Fibroblast of lung (primary cell): ENCODE results near the gene MS4A3. TPM values are rescaled to one million over a fixed set of nuclear protein-coding genes. Genes with fewer than 3 reads are reported as not detected.
"Not testable (repeated sequence)": the region's sequence is repeated elsewhere in the genome, so short reads cannot be mapped to it uniquely, and the experiment has no call there.

ENCODE experiments used
- DNase-seq, 2 donors: peaks; one replicate each; pipeline versions ENCODE4 v3.0.0 to v3.0.0-alpha.2; 2010; ENCODE audit warnings: low read depth in 2 of 2
- H2AFZ ChIP-seq: 2 replicates; pipeline ENCODE4 v1.5.1; 2012; ENCODE audit warnings: low read length, control low read depth, inconsistent platforms
- H3K27ac ChIP-seq: 2 replicates; pipeline ENCODE4 v1.5.1; 2011; ENCODE audit warnings: low read length, control low read depth; ENCODE audit not compliant: insufficient read depth
- H3K27me3 ChIP-seq: 2 replicates; pipeline ENCODE4 v1.5.1; 2011; ENCODE audit warnings: mild to moderate bottlenecking, low read length; ENCODE audit not compliant: control insufficient read depth, insufficient read depth
- H3K36me3 ChIP-seq: 2 replicates; pipeline ENCODE4 v1.5.1; 2011; ENCODE audit warnings: low read length; ENCODE audit not compliant: control insufficient read depth, insufficient read depth
- H3K4me1 ChIP-seq: 2 replicates; pipeline ENCODE4 v1.5.1; 2011; ENCODE audit warnings: low read length; ENCODE audit not compliant: control insufficient read depth, insufficient read depth; ENCODE audit errors: extremely low read depth
- H3K4me2 ChIP-seq: 2 replicates; pipeline ENCODE4 v1.5.1; 2011; ENCODE audit warnings: low read length, control low read depth; ENCODE audit not compliant: insufficient read depth; ENCODE audit errors: extremely low read depth
- H3K4me3 ChIP-seq, 4 experiments: fragments of 200-600 bp in 1 of 4; sonication (generic) in 1 of 4; replicated peaks in 1 of 4; 2 replicates each; pipeline ENCODE4 v1.5.1; 2011 to 2016; ENCODE audit warnings: low read length in 4 of 4, low read depth in 3 of 4, mild to moderate bottlenecking in 3 of 4, control low read depth in 2 of 4, inconsistent platforms in 1 of 4, mixed read lengths in 1 of 4; ENCODE audit not compliant: insufficient read depth in 1 of 4; ENCODE audit errors: control extremely low read depth in 1 of 4
- H3K79me2 ChIP-seq: 2 replicates; pipeline ENCODE4 v1.5.1; 2012; ENCODE audit warnings: mild to moderate bottlenecking, low read length, inconsistent platforms; ENCODE audit not compliant: control insufficient read depth, insufficient read depth
- H3K9ac ChIP-seq: 2 replicates; pipeline ENCODE4 v1.5.1; 2011; ENCODE audit warnings: mild to moderate bottlenecking, low read length, control low read depth; ENCODE audit not compliant: insufficient read depth
- H3K9me3 ChIP-seq: 2 replicates; pipeline ENCODE4 v1.5.1; 2012; ENCODE audit warnings: low read depth, low read length; ENCODE audit not compliant: control insufficient read depth, insufficient read depth
- H4K20me1 ChIP-seq: 2 replicates; pipeline ENCODE4 v1.5.1; 2011; ENCODE audit warnings: low read length; ENCODE audit not compliant: control insufficient read depth, insufficient read depth; ENCODE audit errors: extremely low read depth
- EZH2 ChIP-seq: IDR thresholded peaks from 2 replicates; pipeline ENCODE4 v1.5.1; 2012; ENCODE audit warnings: low read length, control low read depth, mild to moderate bottlenecking; ENCODE audit errors: missing control alignments
- polyA plus RNA-seq, 2 donors: library from polyadenylated mRNA; depleted of rRNA in 1 of 2; stranded (reverse) in 1 of 2; unstranded in 1 of 2; fragments of >200 nt; gene quantifications; 2 replicates each; pipeline ENCODE4 v1.2.1, GENCODE V29; 2011 to 2012; ENCODE audit warnings: missing spikeins in 1 of 2
- total RNA-seq: library from RNA; depleted of rRNA; stranded (reverse); fragments of >200 nt; gene quantifications from 2 replicates; pipeline ENCODE4 v1.2.1, GENCODE V29; 2014
- TF ChIP-seq, protein P1 (sequence below), 2 donors: IDR thresholded peaks in 1 of 2; conservative IDR thresholded peaks in 1 of 2; 1 replicate in 1 of 2; 2 replicates in 1 of 2; pipeline ENCODE4 v1.5.1; 2011 to 2012; ENCODE audit warnings: low read length in 2 of 2, control low read depth in 1 of 2, inconsistent platforms in 1 of 2, low read depth in 1 of 2, mild to moderate bottlenecking in 1 of 2

MS4A3 gene
- total and polyA plus RNA-seq, 2 donors (not counting 1 experiment from before 2014, with no cell fraction given) = not detected

DNA sequence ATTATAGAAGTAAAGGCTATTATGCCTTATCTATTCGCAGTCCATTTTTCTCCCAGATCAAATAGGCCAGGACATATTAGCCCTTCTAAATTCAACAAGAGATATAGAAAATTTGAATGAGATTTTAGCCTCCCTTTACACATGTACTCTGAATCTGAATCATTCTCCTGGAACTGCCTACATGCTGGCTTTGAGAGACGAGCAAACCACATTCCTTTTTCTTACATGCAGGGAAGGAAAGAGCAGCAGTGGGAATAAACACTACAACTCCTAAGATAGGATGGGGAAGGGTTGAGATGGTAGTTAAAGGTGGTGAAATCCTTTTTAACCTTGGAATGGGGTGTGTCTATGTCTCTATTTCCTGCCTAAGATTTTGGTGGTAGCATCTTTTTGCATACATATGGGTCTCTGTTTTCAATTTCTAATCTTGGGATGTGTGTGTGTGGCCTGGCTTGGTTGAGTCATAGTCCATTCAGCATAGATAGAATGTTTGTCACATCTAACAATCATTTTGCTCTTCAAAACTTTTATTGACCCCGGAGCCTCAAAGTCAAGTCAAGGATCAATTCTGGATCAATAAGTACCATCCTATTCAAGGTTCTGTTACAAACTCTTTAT lies 27.3 kb upstream of the MS4A3 start:
- no peak for TF ChIP-seq EZH2
- TF ChIP-seq, protein P1, sequence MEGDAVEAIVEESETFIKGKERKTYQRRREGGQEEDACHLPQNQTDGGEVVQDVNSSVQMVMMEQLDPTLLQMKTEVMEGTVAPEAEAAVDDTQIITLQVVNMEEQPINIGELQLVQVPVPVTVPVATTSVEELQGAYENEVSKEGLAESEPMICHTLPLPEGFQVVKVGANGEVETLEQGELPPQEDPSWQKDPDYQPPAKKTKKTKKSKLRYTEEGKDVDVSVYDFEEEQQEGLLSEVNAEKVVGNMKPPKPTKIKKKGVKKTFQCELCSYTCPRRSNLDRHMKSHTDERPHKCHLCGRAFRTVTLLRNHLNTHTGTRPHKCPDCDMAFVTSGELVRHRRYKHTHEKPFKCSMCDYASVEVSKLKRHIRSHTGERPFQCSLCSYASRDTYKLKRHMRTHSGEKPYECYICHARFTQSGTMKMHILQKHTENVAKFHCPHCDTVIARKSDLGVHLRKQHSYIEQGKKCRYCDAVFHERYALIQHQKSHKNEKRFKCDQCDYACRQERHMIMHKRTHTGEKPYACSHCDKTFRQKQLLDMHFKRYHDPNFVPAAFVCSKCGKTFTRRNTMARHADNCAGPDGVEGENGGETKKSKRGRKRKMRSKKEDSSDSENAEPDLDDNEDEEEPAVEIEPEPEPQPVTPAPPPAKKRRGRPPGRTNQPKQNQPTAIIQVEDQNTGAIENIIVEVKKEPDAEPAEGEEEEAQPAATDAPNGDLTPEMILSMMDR (conservative IDR thresholded peaks at IDR 0.05 in 1 of 2, IDR thresholded peaks at IDR 0.05 in 1 of 2; ENCODE audit: low read depth in 1 of 2, low read length in 2 of 2) = no peak
- no peak overlapping the region for H3K27ac ChIP-seq
- H3K9me3 ChIP-seq = no peaks in the 10 kb centered on the region
- no peak overlapping the region for H2AFZ ChIP-seq
- no peaks in the 10 kb centered on the region for H4K20me1 ChIP-seq
- no peaks in the 10 kb centered on the region for H3K79me2 ChIP-seq
- no peaks in the 10 kb centered on the region for H3K27me3 ChIP-seq
- no peaks in the 10 kb centered on the region for H3K4me1 ChIP-seq
- no peak overlapping the region for H3K9ac ChIP-seq
- no peak overlapping the region for H3K4me3 ChIP-seq
- H3K4me2 ChIP-seq = no peak overlapping the region
- no peak for DNase-seq
- no peaks in the 10 kb centered on the region for H3K36me3 ChIP-seq

DNA sequence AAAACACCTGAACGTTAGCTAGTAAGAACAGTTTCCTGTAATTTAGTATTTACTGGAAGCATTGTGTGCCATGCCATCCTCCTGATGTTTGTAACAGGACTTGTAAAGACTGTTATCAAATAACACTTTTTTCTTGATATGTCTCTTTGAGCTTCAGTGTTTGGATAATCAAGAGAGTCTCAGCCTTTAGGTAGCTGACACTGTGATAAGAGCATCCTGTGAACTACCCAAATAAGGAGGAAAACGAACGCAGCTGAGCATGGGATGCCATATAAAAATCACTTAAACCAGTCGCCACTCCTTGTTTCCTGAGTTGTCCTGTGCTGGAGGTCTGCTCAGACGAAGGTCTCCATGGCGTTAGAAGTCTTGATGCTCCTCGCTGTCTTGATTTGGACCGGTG lies 16.4 kb upstream of the MS4A3 start, which contains the start of gene OOSP2:
Gene OOSP2, plus strand, starts transcription at position 301 of the 400 bp plus-strand sequence. Its CDS starts 51 bp downstream, at position 352.
- no peaks in the 10 kb centered on the region for H3K9me3 ChIP-seq
- H3K4me2 ChIP-seq = no peak within 1 kb of the TSS
- no peak within 1 kb of the TSS for H3K9ac ChIP-seq
- no peaks in the 10 kb centered on the region for H3K4me1 ChIP-seq
- no peak within 1 kb of the TSS for H3K27ac ChIP-seq
- no peaks in the 10 kb centered on the region for H3K79me2 ChIP-seq
- no peaks in the 10 kb centered on the region for H4K20me1 ChIP-seq
- H2AFZ ChIP-seq = no peak within 1 kb of the TSS
- no peaks in the 10 kb centered on the region for H3K27me3 ChIP-seq
- no peaks in the 10 kb centered on the region for H3K36me3 ChIP-seq
- H3K4me3 ChIP-seq = no peak within 1 kb of the TSS
- TF ChIP-seq, protein P1 (conservative IDR thresholded peaks at IDR 0.05 in 1 of 2, IDR thresholded peaks at IDR 0.05 in 1 of 2; ENCODE audit: low read depth in 1 of 2, low read length in 2 of 2) = no peak
- no peak for TF ChIP-seq EZH2
- no peak for DNase-seq

DNA sequence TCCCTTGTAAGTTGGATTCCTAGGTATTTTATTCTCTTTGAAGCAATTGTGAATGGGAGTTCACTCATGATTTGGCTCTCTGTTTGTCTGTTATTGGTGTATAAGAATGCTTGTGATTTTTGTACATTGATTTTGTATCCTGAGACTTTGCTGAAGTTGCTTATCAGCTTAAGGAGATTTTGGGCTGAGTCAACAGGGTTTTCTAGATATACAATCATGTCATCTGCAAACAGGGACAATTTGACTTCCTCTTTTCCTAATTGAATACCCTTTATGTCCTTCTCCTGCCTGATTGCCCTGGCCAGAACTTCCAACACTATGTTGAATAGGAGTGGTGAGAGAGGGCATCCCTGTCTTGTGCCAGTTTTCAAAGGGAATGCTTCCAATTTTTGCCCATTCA lies 6.0 kb upstream of the MS4A3 start:
- not testable (repeated sequence) for DNase-seq, H4K20me1 ChIP-seq, H3K27me3 ChIP-seq, H3K4me3 ChIP-seq, H3K9me3 ChIP-seq, H3K27ac ChIP-seq, H3K4me1 ChIP-seq, H3K4me2 ChIP-seq, H3K9ac ChIP-seq, H2AFZ ChIP-seq, H3K36me3 ChIP-seq, H3K79me2 ChIP-seq

DNA sequence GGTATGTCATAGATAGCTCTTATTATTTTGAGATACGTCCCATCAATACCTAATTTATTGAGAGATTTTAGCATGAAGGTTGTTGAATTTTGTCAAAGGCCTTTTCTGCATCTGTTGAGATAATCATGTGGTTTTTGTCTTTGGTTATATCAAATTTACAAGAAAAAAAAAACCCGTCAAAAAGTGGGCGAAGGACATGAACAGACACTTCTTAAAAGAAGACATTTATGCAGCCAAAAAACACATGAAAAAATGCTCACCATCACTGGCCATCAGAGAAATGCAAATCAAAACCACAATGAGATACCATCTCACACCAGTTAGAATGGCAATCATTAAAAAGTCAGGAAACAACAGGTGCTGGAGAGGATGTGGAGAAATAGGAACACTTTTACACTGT lies 5.6 kb upstream of the MS4A3 start:
- not testable (repeated sequence) for H2AFZ ChIP-seq, H3K9ac ChIP-seq, H3K4me1 ChIP-seq, H3K4me2 ChIP-seq, H3K9me3 ChIP-seq, H3K79me2 ChIP-seq, H3K27ac ChIP-seq, H3K36me3 ChIP-seq, H4K20me1 ChIP-seq, H3K27me3 ChIP-seq, H3K4me3 ChIP-seq, DNase-seq
